GM12891 (cell line): ENCODE data around the gene CCDC196.

Source experiments
- PAX5 ChIP-seq: IDR thresholded peaks from 2 replicates; pipeline ENCODE4 v1.6.1; 2011; ENCODE audit warnings: low read length, moderate library complexity, mild to moderate bottlenecking; ENCODE audit not compliant: insufficient read depth, severe bottlenecking
- POLR2A ChIP-seq: IDR thresholded peaks from 2 replicates; pipeline ENCODE4 v1.6.1; 2011; ENCODE audit warnings: low read depth, low read length, control low read depth
- POLR2AphosphoS5 ChIP-seq: IDR thresholded peaks from 2 replicates; pipeline ENCODE4 v1.6.1; 2011; ENCODE audit warnings: low read depth, low read length, control low read depth
- TAF1 ChIP-seq: IDR thresholded peaks from 2 replicates; pipeline ENCODE4 v1.6.1; 2011; ENCODE audit warnings: low read depth, low read length, control low read depth

GRCh38 chr14:66498311-66498710 is 12.1 kb downstream of the CCDC196 start:
- TF ChIP-seq POLR2A = no peak
- no peak for TF ChIP-seq POLR2AphosphoS5
- TF ChIP-seq TAF1 = no peak
- TF ChIP-seq PAX5 = no peak
